ENCODE measurements around the gene PSMA4.

- TF ChIP-seq CTCF (conservative IDR thresholded peaks at IDR 0.05) (peak; percentile 33), EZH2 (IDR thresholded peaks at IDR 0.05; ENCODE audit: low read depth) (no peak)
These were observed 25.9 kb downstream of the PSMA4 start for GRCh38 chr15:78565951-78566774.

All from PC-9 (cell line).